IMR-90 (cell line): ENCODE measurements around the gene SENP7. TPM values are rescaled to one million over a fixed set of nuclear protein-coding genes. Genes with fewer than 3 reads are reported as not detected.

Source experiments
- ATAC-seq: fragments of 200-7000 bp; cut with Tn5 transposase; 2 replicates; pipeline ENCODE4 v1.9.1; 2020; ENCODE audit warnings: low read depth, mild to moderate bottlenecking, moderate library complexity
- BruUV-seq: library from RNA; stranded (reverse); fragments of 400-500 nt; replicated peaks from 2 replicates; lab custom pipeline; 2021; lab: Mats Ljungman, UMichigan
- CTCF ChIA-PET: fragments of 300-600 bp; formaldehyde crosslinking; extraction: SDS; loops from one replicate; lab custom pipeline; 2021; ENCODE audit warnings: antibody characterized with exemption; lab: Yijun Ruan, JAX
- POLR2A ChIA-PET: fragments of 300-600 bp; sonication (Branson Sonifier 250); formaldehyde crosslinking; loops from one replicate; lab custom pipeline; 2022; ENCODE audit warnings: antibody characterized with exemption; ENCODE audit not compliant: unreplicated experiment; lab: Charles Lee
- DNase-seq: peaks from one replicate; pipeline ENCODE4 v3.0.0; 2013
- H2AFZ ChIP-seq: replicated peaks from 2 replicates; pipeline ENCODE3; 2013; ENCODE audit warnings: low read length, mild to moderate bottlenecking; ENCODE audit not compliant: poor library complexity
- H2AK5ac ChIP-seq: 2 replicates; pipeline ENCODE4 v1.6.1; 2013; ENCODE audit warnings: low read depth, low read length, inconsistent platforms
- H2AK9ac ChIP-seq: replicated peaks from 2 replicates; pipeline ENCODE3; 2013; ENCODE audit warnings: mild to moderate bottlenecking, low read depth, low read length, moderate library complexity; ENCODE audit not compliant: poor library complexity
- H2BK120ac ChIP-seq: 2 replicates; pipeline ENCODE4 v1.6.1; 2013; ENCODE audit warnings: low read depth, low read length, inconsistent platforms
- H2BK15ac ChIP-seq: 3 replicates; pipeline ENCODE4 v1.6.1; 2013; ENCODE audit warnings: low read depth, low read length, inconsistent platforms
- H2BK20ac ChIP-seq: 2 replicates; pipeline ENCODE4 v1.6.1; 2013; ENCODE audit warnings: low read depth, mild to moderate bottlenecking, inconsistent platforms, low read length, moderate library complexity
- H2BK5ac ChIP-seq: 2 replicates; pipeline ENCODE4 v1.6.1; 2013; ENCODE audit warnings: mild to moderate bottlenecking, low read depth, low read length, inconsistent platforms; ENCODE audit not compliant: poor library complexity, severe bottlenecking
- H3K14ac ChIP-seq: replicated peaks from 2 replicates; pipeline ENCODE4 v1.6.1; 2013; ENCODE audit warnings: low read depth, low read length, inconsistent platforms
- H3K18ac ChIP-seq: 2 replicates; pipeline ENCODE4 v1.6.1; 2013; ENCODE audit warnings: low read depth, low read length, control low read depth
- H3K23ac ChIP-seq: 2 replicates; pipeline ENCODE4 v1.6.1; 2013; ENCODE audit warnings: low read depth, low read length, inconsistent platforms
- H3K27ac ChIP-seq: 2 replicates; pipeline ENCODE4 v1.5.1; 2013; ENCODE audit warnings: mild to moderate bottlenecking, control low read depth, low read length; ENCODE audit not compliant: insufficient read depth
- H3K27me3 ChIP-seq: 2 replicates; pipeline ENCODE4 v1.6.1; 2013; ENCODE audit warnings: low read length; ENCODE audit not compliant: control insufficient read depth, insufficient read depth
- H3K36me3 ChIP-seq: 2 replicates; pipeline ENCODE4 v1.6.1; 2013; ENCODE audit warnings: low read length, mixed read lengths; ENCODE audit not compliant: control insufficient read depth, insufficient read depth
- H3K4ac ChIP-seq: 2 replicates; pipeline ENCODE4 v1.6.1; 2013; ENCODE audit warnings: low read depth, low read length, inconsistent platforms
- H3K4me1 ChIP-seq: 2 replicates; pipeline ENCODE4 v1.6.1; 2013; ENCODE audit warnings: low read length, mixed read lengths; ENCODE audit not compliant: control insufficient read depth, insufficient read depth
- H3K4me2 ChIP-seq: 2 replicates; pipeline ENCODE4 v1.6.1; 2013; ENCODE audit warnings: low read depth, mild to moderate bottlenecking, control low read depth, low read length, moderate library complexity
- H3K4me3 ChIP-seq: 2 replicates; pipeline ENCODE4 v1.5.1; 2013; ENCODE audit warnings: low read depth, mild to moderate bottlenecking, control low read depth, low read length, moderate library complexity; ENCODE audit not compliant: insufficient read depth
- H3K56ac ChIP-seq: 2 replicates; pipeline ENCODE4 v1.6.1; 2013; ENCODE audit warnings: low read length, inconsistent platforms; ENCODE audit not compliant: insufficient read depth; ENCODE audit errors: extremely low read depth
- H3K79me1 ChIP-seq, 2 experiments: 2 replicates each; pipeline ENCODE4 v1.6.1; 2013; ENCODE audit warnings: low read length in 2 of 2, inconsistent platforms in 1 of 2, low read depth in 1 of 2
- H3K9ac ChIP-seq: 2 replicates; pipeline ENCODE4 v1.6.1; 2013; ENCODE audit warnings: low read depth, low read length, control low read depth
- H3K9me1 ChIP-seq: 2 replicates; pipeline ENCODE4 v1.6.1; 2013; ENCODE audit warnings: low read length, inconsistent platforms; ENCODE audit not compliant: insufficient read depth
- H3K9me3 ChIP-seq: 2 replicates; pipeline ENCODE4 v1.6.1; 2013; ENCODE audit warnings: low read length; ENCODE audit not compliant: control insufficient read depth, insufficient read depth
- H4K20me1 ChIP-seq: 2 replicates; pipeline ENCODE4 v1.6.1; 2013; ENCODE audit warnings: low read length, inconsistent platforms; ENCODE audit not compliant: insufficient read depth
- H4K5ac ChIP-seq: 2 replicates; pipeline ENCODE4 v1.6.1; 2013; ENCODE audit warnings: mild to moderate bottlenecking, low read depth, low read length, control low read depth
- H4K8ac ChIP-seq, 2 experiments: 2 replicates each; pipeline ENCODE4 v1.6.1; 2013; ENCODE audit warnings: low read depth in 2 of 2, low read length in 2 of 2, control low read depth in 1 of 2, inconsistent platforms in 1 of 2
- H4K91ac ChIP-seq: 2 replicates; pipeline ENCODE4 v1.6.1; 2013; ENCODE audit warnings: low read depth, low read length, inconsistent platforms; ENCODE audit not compliant: insufficient read depth
- MAZ ChIP-seq: IDR thresholded peaks from 2 replicates; pipeline ENCODE4 v1.6.1; 2012; ENCODE audit warnings: low read depth, mild to moderate bottlenecking, low read length, improper control_type of control experiment, moderate library complexity, borderline replicate concordance
- MXI1 ChIP-seq: IDR thresholded peaks from 2 replicates; pipeline ENCODE4 v1.6.1; 2012; ENCODE audit warnings: low read depth, mild to moderate bottlenecking, low read length, moderate library complexity, borderline replicate concordance
- POLR2A ChIP-seq: IDR thresholded peaks from 2 replicates; pipeline ENCODE4 v1.6.1; 2012; ENCODE audit warnings: mild to moderate bottlenecking, low read depth, low read length
- RAD21 ChIP-seq: IDR thresholded peaks from 2 replicates; pipeline ENCODE4 v1.6.1; 2012; ENCODE audit warnings: low read length, improper control_type of control experiment
- WGBS, 2 experiments: methylation state at CpG; one replicate each; pipeline versions ENCODE4 v1.1.5 to v1.1.7; 2013; ENCODE audit warnings: missing lambda C conversion rate in 2 of 2; ENCODE audit not compliant: insufficient read length in 1 of 2; ENCODE audit errors: extremely low coverage in 2 of 2; 5-methylcytosine and 5-hydroxymethylcytosine counted together
- dilution Hi-C: fragments of 300-500 bp; cut with HindIII; formaldehyde crosslinking; loops from one replicate; pipeline ENCODE4 v1.14.3; 2018; ENCODE audit warnings: low sequenced_read_pairs; ENCODE audit not compliant: unreplicated experiment
- in situ Hi-C: fragments of 300-500 bp; cut with MboI; formaldehyde crosslinking; loops from 3 replicates; pipeline ENCODE4 v1.14.3; 2019; ENCODE audit warnings: low sequenced_read_pairs, inconsistent platforms, mixed read lengths
- intact Hi-C: fragments of 100-400 bp; cut with micrococcal nuclease; formaldehyde crosslinking; loops from 2 replicates; pipeline ENCODE4 v1.10.0; 2022
- polyA plus RNA-seq, 3 experiments: library from polyadenylated mRNA; depleted of rRNA; stranded (reverse); fragments of >200 nt; gene quantifications; 2 replicates each; pipeline ENCODE4 v1.2.3, GENCODE V29; 2012; ENCODE audit warnings: low replicate concordance in 1 of 3
- total RNA-seq: library from RNA; depleted of rRNA; stranded (reverse); fragments of >200 nt; gene quantifications from 2 replicates; pipeline ENCODE4 v1.2.3, GENCODE V29; 2012

SENP7 gene
- total and polyA plus RNA-seq, 2 of the 4 experiments (the other 2 are of a cell fraction) = 5.5 to 8.4 TPM

- DNase-seq = peak; percentile 93
- peaks cover 10% of the 10 kb centered on the region for H4K20me1 ChIP-seq
- H3K4me3 ChIP-seq = peak within 1 kb of the TSS; percentile 98
- H2AK5ac ChIP-seq = peak within 1 kb of the TSS; percentile 68
- H2BK5ac ChIP-seq = peak within 1 kb of the TSS; percentile 83
- H3K4me2 ChIP-seq = peak within 1 kb of the TSS; percentile 82
- H3K79me1 ChIP-seq = peaks cover 5 to 42% of the 10 kb centered on the region in 2 experiments; a peak in 3 of 4 replicates
- 0% methylated on average over 8 of the region's 35 CpGs; no CpG with 5 or more reads in 1 of the 2 experiments for WGBS, 2 experiments
- H3K9me3 ChIP-seq = no peaks in the 10 kb centered on the region
- peak within 1 kb of the TSS; percentile 59 for H3K18ac ChIP-seq
- peak within 1 kb of the TSS; percentile 97 for H3K14ac ChIP-seq
- no peak within 1 kb of the TSS for H2BK20ac ChIP-seq
- H4K8ac ChIP-seq = peak within 1 kb of the TSS; percentile 63 to 99
- peak within 1 kb of the TSS; percentile 89 for H2AK9ac ChIP-seq
- H3K27ac ChIP-seq = peak within 1 kb of the TSS; percentile 77
- H3K4me1 ChIP-seq = peaks cover 5% of the 10 kb centered on the region
- H2BK15ac ChIP-seq = no peak within 1 kb of the TSS
- in situ Hi-C loops = no loop called here
- intact Hi-C loops = loop anchor here (10.0 kb wide), 1 partner anchor 667 kb away; no protein-coding TSS in a partner anchor
- peak within 1 kb of the TSS; percentile 94 for H3K23ac ChIP-seq
- H3K36me3 ChIP-seq = peaks cover 3% of the 10 kb centered on the region; the same call in 1 of the 2 replicates
- no peaks in the 10 kb centered on the region for H3K9me1 ChIP-seq
- dilution Hi-C loops = no loop called here
- ATAC-seq = peak; percentile 95
- H2AFZ ChIP-seq = peak within 1 kb of the TSS; percentile 94
- peak within 1 kb of the TSS; percentile 97 for H4K5ac ChIP-seq
- peaks cover 1% of the 10 kb centered on the region for H3K27me3 ChIP-seq
- peak within 1 kb of the TSS; percentile 93 for H3K9ac ChIP-seq
- 0 out of 2 replicates have a peak within 1 kb of the TSS, but pooled peaks have one; percentile 43 for H2BK120ac ChIP-seq
- CTCF ChIA-PET = interaction anchor here (0.6 kb wide), 1 partner anchor 186 kb away, joined by 4 read pairs; no protein-coding TSS in a partner anchor
- TF ChIP-seq MXI1 = peak; percentile 84
- TF ChIP-seq MAZ = peak; percentile 49; the same call in 1 of the 2 replicates
- TF ChIP-seq RAD21 = no peak
- TF ChIP-seq POLR2A = peak; percentile 92
- H3K56ac ChIP-seq = peak within 1 kb of the TSS; percentile 88; the same call in 1 of the 2 replicates
- peak within 1 kb of the TSS; percentile 93 for H3K4ac ChIP-seq
- TSS peak; percentile 61 for BruUV-seq
- H4K91ac ChIP-seq = peak within 1 kb of the TSS; percentile 78
- POLR2A ChIA-PET = no interaction called here
These were observed 48.8 kb upstream of the SENP7 start, which contains the start of gene TRMT10C for GRCh38 chr3:101561630-101562328. Gene TRMT10C (plus strand): TSS chr3:101561868. CDS start chr3:101564782, 2,914 bp downstream.
